Activated CD4-positive, alpha-beta T cell treated with anti-CD3 and anti-CD28 coated beads for 1 hour (primary cell): ENCODE results near the gene PLPPR4.
"Not testable (repeated sequence)": the region's sequence is repeated elsewhere in the genome, so short reads cannot be mapped to it uniquely, and the experiment has no call there.

Experiments used
- DNase-seq: peaks from one replicate; pipeline ENCODE4 v3.0.0-alpha.2; 2020

The PLPPR4 gene

GRCh38 chr1:99264201-99265021 lies at the start of gene PLPPR4:
TSS of gene PLPPR4 (plus strand) at chr1:99264492. CDS start at chr1:99264594, 102 bp downstream.
- no peak for DNase-seq

GRCh38 chr1:99216956-99217355 lies 47.3 kb upstream of the PLPPR4 start:
- DNase-seq, result no peak

DNA sequence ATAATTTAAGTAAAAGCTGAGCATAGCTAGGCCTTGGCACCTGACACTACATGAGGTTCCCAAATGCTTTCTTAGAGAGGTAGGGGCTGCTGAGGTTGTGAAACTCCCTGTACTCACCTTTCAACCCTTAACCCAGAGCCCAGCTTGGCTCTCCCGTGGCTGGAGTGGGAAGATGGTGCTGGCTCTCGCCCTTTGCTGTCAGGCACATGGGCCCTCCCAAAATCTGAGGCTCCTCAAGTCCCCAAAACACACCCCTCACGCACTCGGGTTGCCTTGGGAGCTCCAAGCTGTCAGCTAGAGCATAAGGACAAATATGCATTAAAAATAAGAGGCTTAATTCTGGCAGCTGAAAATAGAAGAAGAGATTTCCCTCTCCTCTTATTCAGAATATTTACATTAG lies 46.7 kb upstream of the PLPPR4 start:
- DNase-seq, result no peak

GRCh38 chr1:99218572-99218971 lies 45.7 kb upstream of the PLPPR4 start:
- DNase-seq, result no peak

GRCh38 chr1:99218999-99219398 lies 45.3 kb upstream of the PLPPR4 start:
- DNase-seq, result no peak

GRCh38 chr1:99227056-99227897 lies 37.0 kb upstream of the PLPPR4 start:
- DNase-seq, result no peak

- DNase-seq, result no peak
Observed at GRCh38 chr1:99228153-99228552, 36.1 kb upstream of the PLPPR4 start.

DNA sequence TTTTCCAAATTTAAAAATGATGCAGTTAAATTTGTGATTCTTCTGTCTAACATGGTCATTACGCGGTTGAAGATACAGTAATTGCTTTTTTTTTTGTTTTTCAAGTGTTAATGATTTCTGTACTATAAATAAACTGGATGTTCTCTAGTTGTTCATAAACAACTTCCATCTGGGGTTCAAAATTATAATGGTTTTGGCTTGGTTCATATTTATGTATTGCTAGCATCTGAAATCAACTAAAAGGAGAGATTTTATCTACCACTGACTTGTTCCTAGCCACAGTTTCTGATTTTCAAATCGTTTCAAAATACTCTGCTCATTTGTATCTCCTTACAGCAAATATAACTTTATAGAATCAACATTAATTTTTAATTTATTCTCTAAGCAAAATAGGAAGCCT lies 35.2 kb upstream of the PLPPR4 start:
- no peak for DNase-seq

- no peak for DNase-seq
Observed at GRCh38 chr1:99230695-99231094, 33.6 kb upstream of the PLPPR4 start.

GRCh38 chr1:99232172-99232571 lies 32.1 kb upstream of the PLPPR4 start:
- DNase-seq, result no peak

GRCh38 chr1:99233446-99233845 lies 30.8 kb upstream of the PLPPR4 start:
- no peak for DNase-seq

DNA sequence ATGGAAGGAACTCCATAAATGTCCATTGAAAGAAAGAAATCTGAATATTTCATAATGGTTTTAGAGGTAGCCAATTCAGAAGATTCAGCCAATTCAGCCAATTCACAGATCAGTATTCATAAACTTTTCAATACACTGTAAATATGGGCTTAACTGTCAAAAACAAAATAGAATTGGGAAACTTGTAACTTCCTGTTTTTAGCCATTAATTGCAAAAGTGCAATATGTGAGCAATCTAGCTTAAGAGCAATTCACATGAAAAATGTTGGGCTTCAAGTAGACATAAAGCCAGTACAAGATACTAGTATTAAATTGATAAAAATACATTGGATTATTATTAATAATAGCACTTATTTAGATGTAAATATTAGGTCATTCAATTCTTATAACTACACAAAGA lies 27.5 kb upstream of the PLPPR4 start:
- no peak for DNase-seq

DNA sequence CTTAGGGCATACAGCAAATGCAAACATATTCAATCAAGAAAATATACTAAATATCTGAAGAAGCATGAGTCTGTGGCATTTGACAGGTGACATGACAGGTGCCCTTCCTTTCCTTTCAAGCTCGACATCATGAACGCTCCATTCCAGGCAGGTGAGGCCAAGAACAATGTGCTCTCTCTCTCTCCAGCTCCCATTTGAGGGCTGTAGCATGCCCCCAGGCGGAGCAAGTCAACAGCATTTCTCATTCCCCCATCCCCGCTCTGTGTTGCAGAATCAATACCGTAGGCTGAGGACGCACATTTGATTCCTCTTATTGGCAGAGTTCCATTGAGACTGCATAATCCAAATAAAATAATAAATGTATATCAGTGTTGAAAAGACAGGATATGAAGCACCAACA lies 24.6 kb upstream of the PLPPR4 start:
- no peak for DNase-seq

DNA sequence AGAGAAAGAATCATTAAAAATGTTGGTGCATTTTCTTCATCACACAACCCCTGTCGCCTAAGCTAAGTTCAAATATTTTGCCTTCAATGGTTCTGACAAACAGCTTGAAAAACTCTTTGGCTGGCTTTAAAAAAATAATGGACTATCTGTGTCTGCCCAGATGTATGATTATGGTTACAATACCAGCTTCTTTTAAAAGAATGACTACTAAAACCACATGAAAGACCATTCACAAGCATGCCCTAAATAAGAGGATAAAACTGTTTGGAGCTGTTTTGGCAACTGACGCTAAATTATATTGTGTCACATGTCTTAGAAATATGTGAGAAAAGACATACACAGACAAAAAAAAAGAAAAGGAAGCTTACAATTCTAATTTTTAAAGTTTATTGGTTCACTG lies 23.7 kb upstream of the PLPPR4 start:
- DNase-seq, result no peak

GRCh38 chr1:99246152-99246551 lies 18.1 kb upstream of the PLPPR4 start:
- no peak for DNase-seq

- DNase-seq, result no peak
Observed at GRCh38 chr1:99247199-99247598, 17.1 kb upstream of the PLPPR4 start.

GRCh38 chr1:99250728-99251127 lies 13.6 kb upstream of the PLPPR4 start:
- no peak for DNase-seq

DNA sequence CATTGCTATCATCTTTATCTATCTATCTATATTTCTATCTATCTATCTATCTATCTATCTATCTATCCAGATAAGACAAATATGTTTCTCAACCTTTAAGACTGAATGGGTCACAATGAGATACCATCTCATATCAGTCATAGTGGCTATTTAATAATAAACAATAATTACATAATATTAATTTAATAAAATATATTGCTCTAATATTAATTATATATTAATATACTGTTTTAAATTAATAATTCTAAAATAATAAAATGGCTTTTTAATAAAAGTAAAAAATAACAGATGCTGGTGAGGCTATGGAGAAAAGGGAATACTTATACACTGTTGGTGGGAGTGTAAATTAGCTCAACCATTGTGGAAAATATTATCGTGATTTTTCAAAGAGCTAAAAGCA lies 13.0 kb upstream of the PLPPR4 start:
- no peak for DNase-seq

- DNase-seq, result no peak
Observed at GRCh38 chr1:99252630-99253029, 11.7 kb upstream of the PLPPR4 start.

DNA sequence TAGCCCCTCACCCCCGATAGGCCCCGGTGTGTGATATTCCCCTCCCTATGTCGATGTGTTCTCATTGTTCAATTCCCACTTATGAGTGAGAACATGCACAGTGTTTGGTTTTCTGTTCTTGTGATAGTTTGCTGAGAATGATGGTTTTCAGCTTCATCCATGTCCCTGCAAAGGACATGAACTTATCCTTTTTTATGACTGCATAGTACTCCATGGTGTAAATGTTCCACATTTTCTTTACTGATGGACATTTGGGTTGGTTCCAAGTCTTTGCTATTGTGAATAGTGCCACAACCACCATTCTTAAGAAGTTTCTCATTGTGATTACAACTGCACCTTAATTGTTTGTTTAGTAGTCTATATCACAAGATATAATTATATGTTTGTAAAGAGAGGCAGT lies 3.9 kb upstream of the PLPPR4 start:
- DNase-seq, result not testable (repeated sequence)

GRCh38 chr1:99265124-99265523 lies 832 bp downstream of the PLPPR4 start:
- no peak for DNase-seq

- no peak for DNase-seq
Observed at GRCh38 chr1:99266726-99267125, 2.4 kb downstream of the PLPPR4 start.

GRCh38 chr1:99268021-99268420 lies 3.7 kb downstream of the PLPPR4 start:
- no peak for DNase-seq

DNA sequence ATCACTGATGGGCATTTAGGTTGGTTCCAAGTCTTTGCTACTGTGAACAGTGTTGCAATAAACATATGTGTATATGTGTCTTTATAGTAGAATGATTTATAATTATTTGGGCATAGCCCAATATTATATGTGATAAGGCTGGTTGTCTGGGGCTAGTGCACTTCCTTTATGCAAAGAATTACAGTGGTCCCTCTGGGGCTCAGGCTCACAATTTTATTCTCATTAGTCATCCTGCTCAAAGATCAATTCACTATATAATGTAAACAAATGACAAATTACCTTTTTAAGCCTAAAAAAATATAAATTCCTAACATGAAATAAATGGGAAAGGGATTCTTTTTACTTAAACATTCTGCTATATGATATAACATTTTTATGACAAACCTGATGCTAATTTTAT lies 5.0 kb downstream of the PLPPR4 start:
- no peak for DNase-seq
